Activated naive CD4-positive, alpha-beta T cell treated with Interleukin-2 at 50 U/mL for 16 hours (primary cell): ENCODE data around the gene TEDC2.
"Not testable (repeated sequence)": the region's sequence is repeated elsewhere in the genome, so short reads cannot be mapped to it uniquely, and the experiment has no call there.

ENCODE experiments used
- DNase-seq: peaks from one replicate; pipeline ENCODE4 v3.0.0-alpha.2; 2020

Gene TEDC2

GRCh38 chr16:2439598-2439997 is 20.3 kb upstream of the TEDC2 start:
- no peak for DNase-seq

- not testable (repeated sequence) for DNase-seq
These were observed 18.6 kb upstream of the TEDC2 start for GRCh38 chr16:2441143-2441804.

- no peak for DNase-seq
These were observed 16.4 kb upstream of the TEDC2 start for GRCh38 chr16:2443555-2443954.

- DNase-seq = no peak
These were observed 11.9 kb upstream of the TEDC2 start for GRCh38 chr16:2447920-2448583.

- no peak for DNase-seq
These were observed 10.8 kb upstream of the TEDC2 start for GRCh38 chr16:2449118-2449517.

- DNase-seq = no peak
These were observed 9.4 kb upstream of the TEDC2 start for GRCh38 chr16:2450535-2450934.

GRCh38 chr16:2450975-2451381 is 8.9 kb upstream of the TEDC2 start:
- DNase-seq = no peak

- DNase-seq = no peak
These were observed 8.0 kb upstream of the TEDC2 start for GRCh38 chr16:2451851-2452320.

GRCh38 chr16:2452650-2453049 is 7.3 kb upstream of the TEDC2 start:
- DNase-seq = no peak

GRCh38 chr16:2455081-2455845 is 4.6 kb upstream of the TEDC2 start:
- DNase-seq = no peak

GRCh38 chr16:2456551-2457153 is 3.3 kb upstream of the TEDC2 start:
- DNase-seq = no peak

- no peak for DNase-seq
These were observed 2.6 kb upstream of the TEDC2 start for GRCh38 chr16:2457267-2457666.

- DNase-seq = no peak
These were observed 2.0 kb upstream of the TEDC2 start for GRCh38 chr16:2457946-2458345.

GRCh38 chr16:2458887-2459646 is 842 bp upstream of the TEDC2 start:
- no peak for DNase-seq

- DNase-seq = no peak
These were observed 443 bp downstream of the TEDC2 start for GRCh38 chr16:2460391-2460713.

- DNase-seq = no peak
These were observed 1.0 kb downstream of the TEDC2 start for GRCh38 chr16:2460916-2461315.

- no peak for DNase-seq
These were observed 2.3 kb downstream of the TEDC2 start for GRCh38 chr16:2462031-2462866.

GRCh38 chr16:2464333-2464732 is 4.4 kb downstream of the TEDC2 start:
- no peak for DNase-seq

GRCh38 chr16:2465653-2466415 is 5.9 kb downstream of the TEDC2 start:
- no peak for DNase-seq

GRCh38 chr16:2466667-2467527 is 7.0 kb downstream of the TEDC2 start:
- no peak for DNase-seq
